Measurements from ENCODE around the gene TSPAN15.
A peak's percentile ranks its signal among the peaks of the same experiment; 100 is the strongest.

TSPAN15 gene

DNA sequence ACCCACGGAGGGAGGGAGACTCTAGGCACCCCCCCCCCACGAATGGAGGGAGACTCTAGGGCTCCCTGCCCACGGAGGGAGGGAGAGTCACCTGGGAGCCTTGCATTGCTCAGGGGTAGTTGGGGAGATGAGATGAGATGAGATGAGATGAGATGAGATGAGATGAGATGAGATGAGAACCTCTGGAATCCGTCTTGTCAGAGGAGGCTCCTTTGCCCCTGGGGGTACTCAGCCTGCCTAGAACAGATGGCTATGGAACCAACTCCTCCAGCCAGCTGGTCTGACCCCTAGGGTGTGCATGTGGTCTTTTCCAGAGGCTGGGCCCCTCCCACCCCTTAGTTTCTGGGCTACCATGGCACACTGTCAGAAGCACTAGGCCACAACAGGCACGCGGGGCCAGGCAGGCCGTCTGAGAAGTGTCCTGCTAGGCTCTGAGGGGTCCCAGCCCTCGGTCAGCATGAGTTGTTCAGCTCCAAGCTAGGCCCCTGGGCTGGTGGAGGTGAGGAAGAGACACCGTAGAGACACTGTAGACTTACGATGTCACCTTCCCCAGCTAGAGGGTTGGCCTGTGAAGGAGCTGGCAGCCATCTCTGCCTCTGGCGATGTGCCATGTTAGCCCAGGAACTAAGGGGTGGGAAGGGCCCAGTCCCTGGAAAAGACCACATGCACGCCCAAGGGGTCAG, 8.8 kb downstream of the TSPAN15 start:
- H3K4me1 Mint-ChIP-seq (ENCODE audit: low read depth): peaks cover 58% of the 10 kb centered on the region
- peak overlapping the region; percentile 62 for H3K27ac Mint-ChIP-seq
- H3K9me3 Mint-ChIP-seq: no peaks in the 10 kb centered on the region
- H3K4me3 Mint-ChIP-seq: no peak overlapping the region
- peaks cover 29% of the 10 kb centered on the region for H3K36me3 Mint-ChIP-seq (ENCODE audit: low read depth)
- intact Hi-C loops (cut with micrococcal nuclease): loop anchor here (5.0 kb wide), 1 partner anchor 47 kb away; no protein-coding TSS in a partner anchor
- H3K27me3 Mint-ChIP-seq: peaks cover 5% of the 10 kb centered on the region

DNA sequence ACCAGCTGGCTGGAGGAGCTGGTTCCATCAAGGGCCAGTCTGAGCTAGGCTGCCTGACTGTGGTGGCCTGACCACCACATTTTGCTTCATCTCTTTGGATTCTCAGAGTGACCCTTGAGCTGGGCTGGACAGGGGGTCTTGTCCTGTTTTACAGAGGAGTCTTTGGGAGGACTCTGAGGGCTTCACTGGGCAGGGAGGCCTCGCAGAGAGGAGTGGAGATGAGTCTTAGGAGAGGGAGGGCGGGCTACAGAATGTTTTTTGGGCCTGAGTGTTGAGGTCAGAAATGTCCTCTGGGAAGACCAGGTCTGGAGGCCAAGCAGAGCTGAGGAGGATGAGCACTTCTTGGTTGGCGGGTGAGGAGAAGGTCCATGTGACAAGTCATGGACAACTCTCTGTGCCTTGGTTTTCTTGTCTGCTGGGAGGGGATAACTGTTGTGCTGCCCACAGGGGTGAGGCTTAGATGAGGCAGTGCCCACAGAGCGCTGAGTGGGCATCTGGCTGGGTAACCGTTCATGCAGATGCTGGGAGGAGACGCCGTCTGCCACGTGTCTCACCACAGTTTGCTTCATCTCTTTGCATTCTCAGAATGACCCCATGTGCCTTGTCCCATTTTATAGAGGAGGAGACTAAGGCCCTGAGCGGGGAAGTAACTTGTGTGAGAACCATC, 9.4 kb downstream of the TSPAN15 start:
- peaks cover 65% of the 10 kb centered on the region for H3K4me1 Mint-ChIP-seq (ENCODE audit: low read depth)
- peaks cover 29% of the 10 kb centered on the region for H3K36me3 Mint-ChIP-seq (ENCODE audit: low read depth)
- intact Hi-C loops (cut with micrococcal nuclease): loop anchor here (1.0 to 5.0 kb wide), 2 partner anchors 12 to 47 kb away; no protein-coding TSS in a partner anchor
- no peaks in the 10 kb centered on the region for H3K9me3 Mint-ChIP-seq
- H3K4me3 Mint-ChIP-seq: no peak overlapping the region
- H3K27ac Mint-ChIP-seq: peak overlapping the region; percentile 62
- H3K27me3 Mint-ChIP-seq: peaks cover 5% of the 10 kb centered on the region

DNA sequence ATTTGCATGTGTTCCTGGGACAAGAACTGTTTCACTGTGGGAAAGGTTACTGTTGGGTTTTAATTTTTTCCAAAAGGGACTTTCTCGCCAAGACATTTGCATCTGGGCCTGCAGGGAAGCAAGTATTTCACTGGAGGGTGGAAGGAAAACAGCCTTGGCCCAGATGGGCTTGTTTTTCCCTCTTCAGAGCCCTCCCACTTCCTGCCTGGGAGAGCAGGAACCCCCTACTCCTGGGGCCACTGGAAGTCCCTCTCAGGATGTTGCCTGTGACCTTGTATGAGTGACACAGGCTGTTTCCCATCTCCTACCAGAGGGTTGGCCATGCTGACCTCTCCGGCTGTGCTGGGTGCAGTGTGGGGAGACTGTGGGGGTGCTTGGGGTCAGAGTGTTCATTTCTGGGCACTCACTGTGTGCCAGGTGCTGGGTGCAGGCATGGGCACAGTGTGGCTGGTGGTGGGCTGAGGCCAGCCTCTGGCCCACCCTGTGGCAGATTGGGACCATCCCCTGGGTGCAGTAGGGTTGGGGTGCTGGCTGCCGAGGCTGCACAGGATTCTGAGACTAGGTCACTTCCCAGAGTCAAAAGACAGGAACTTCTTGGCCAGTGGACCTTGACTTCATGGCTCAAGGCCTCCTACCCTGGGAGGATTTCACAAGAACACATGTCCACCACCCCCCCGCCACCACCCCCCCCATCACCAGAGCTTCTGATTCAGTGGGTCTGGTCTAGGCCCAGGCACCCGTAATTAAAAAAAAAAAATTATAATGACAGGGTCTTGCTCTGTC, 10.2 kb downstream of the TSPAN15 start:
- intact Hi-C loops (cut with micrococcal nuclease): loop anchor here (1.0 to 5.0 kb wide), 2 partner anchors 11 to 46 kb away; no protein-coding TSS in a partner anchor
- H3K27ac Mint-ChIP-seq: peak overlapping the region; percentile 62
- peaks cover 5% of the 10 kb centered on the region for H3K27me3 Mint-ChIP-seq
- peaks cover 67% of the 10 kb centered on the region for H3K4me1 Mint-ChIP-seq (ENCODE audit: low read depth)
- H3K9me3 Mint-ChIP-seq: no peaks in the 10 kb centered on the region
- H3K4me3 Mint-ChIP-seq: no peak overlapping the region
- H3K36me3 Mint-ChIP-seq (ENCODE audit: low read depth): peaks cover 24% of the 10 kb centered on the region

DNA sequence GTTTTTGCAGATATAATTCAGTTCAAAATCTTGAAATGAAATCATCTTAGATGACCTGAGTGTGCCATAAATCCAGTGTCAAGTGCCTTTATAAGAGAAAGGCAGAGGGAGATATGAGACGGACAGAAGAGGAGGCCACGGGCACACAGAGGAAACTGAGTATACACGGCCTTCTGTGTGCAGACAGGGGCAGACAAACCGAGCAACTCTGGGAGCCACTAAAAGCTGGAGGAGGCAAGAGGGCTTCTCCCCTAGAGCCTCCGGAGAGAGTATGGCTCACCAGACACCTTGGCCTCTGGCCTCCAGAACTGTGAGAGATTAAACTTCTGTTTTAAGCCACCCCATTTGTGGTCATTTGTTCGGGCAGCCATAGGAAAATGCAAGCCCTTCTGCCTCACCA, 12.6 kb downstream of the TSPAN15 start:
- H3K9me3 Mint-ChIP-seq: no peaks in the 10 kb centered on the region
- H3K27me3 Mint-ChIP-seq: peaks cover 7% of the 10 kb centered on the region
- H3K36me3 Mint-ChIP-seq (ENCODE audit: low read depth): peaks cover 10% of the 10 kb centered on the region
- peak overlapping the region; percentile 81 for H3K27ac Mint-ChIP-seq
- H3K4me1 Mint-ChIP-seq (ENCODE audit: low read depth): peaks cover 64% of the 10 kb centered on the region
- H3K4me3 Mint-ChIP-seq: no peak overlapping the region
- intact Hi-C loops (cut with micrococcal nuclease): loop anchor here (5.0 kb wide), 1 partner anchor 43 kb away; no protein-coding TSS in a partner anchor

DNA sequence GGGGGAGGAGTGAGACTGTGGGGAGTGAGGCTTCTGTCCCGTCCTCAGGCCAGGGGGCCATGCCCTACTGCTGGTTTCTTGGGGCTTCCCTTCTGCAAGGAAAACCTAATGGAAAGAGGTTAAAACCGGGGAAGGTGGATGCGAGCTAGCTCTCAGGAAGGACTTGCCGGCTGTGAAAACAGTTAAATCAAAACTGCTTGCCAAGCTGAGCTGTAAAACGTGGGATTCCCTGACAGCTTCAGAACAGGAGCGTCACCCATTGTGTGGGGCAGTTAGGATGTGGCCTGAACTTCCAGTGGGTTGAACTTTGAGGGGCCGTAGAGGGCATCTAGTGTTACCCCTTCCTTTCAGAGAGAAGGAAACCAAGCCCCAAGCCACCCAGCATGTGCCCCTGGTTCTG, 13.1 kb downstream of the TSPAN15 start:
- Mint-ChIP-seq H3K4me1 (ENCODE audit: low read depth) (peaks cover 59% of the 10 kb centered on the region), H3K9me3 (no peaks in the 10 kb centered on the region), H3K27ac (peak overlapping the region; percentile 81), H3K36me3 (ENCODE audit: low read depth) (peaks cover 5% of the 10 kb centered on the region), H3K27me3 (peaks cover 7% of the 10 kb centered on the region), H3K4me3 (no peak overlapping the region)
- intact Hi-C loops (cut with micrococcal nuclease): loop anchor here (5.0 kb wide), 1 partner anchor 43 kb away; no protein-coding TSS in a partner anchor

DNA sequence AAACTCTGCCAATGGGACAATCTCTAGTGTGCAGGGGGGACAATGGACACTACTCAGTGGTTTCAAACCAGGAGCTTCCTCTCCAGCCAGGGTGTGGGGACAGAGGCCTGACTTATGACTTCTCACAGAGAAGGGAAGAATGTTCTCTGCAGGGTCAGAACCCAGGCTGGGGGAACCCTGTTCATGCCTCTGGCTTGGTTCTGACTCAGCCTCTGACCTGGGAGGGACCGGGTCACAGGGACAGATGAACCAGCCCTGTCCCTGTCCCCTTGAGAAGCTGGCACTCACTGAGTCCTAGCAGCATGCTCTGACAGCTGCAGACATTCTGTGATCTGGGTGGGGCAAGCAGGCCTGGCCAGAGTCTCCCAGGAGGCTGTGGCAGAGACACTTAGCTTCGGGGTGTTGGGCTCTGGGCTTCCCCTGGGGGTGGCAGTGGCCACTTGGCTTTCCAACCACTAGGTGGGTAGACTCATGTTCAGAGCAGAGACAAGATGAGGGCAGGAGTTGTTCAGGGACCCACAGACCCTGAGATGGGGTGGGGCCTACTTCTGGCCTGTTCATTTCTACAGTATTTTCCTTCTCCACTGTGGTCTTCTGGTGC, 13.6 kb downstream of the TSPAN15 start:
- intact Hi-C loops (cut with micrococcal nuclease): loop anchor here (5.0 kb wide), 1 partner anchor 42 kb away; no protein-coding TSS in a partner anchor
- Mint-ChIP-seq H3K9me3 (no peaks in the 10 kb centered on the region), H3K36me3 (ENCODE audit: low read depth) (peaks cover under 1% of the 10 kb centered on the region), H3K4me1 (ENCODE audit: low read depth) (peaks cover 56% of the 10 kb centered on the region), H3K27ac (peak overlapping the region; percentile 81), H3K27me3 (peaks cover 5% of the 10 kb centered on the region), H3K4me3 (peak overlapping the region; percentile 17)

DNA sequence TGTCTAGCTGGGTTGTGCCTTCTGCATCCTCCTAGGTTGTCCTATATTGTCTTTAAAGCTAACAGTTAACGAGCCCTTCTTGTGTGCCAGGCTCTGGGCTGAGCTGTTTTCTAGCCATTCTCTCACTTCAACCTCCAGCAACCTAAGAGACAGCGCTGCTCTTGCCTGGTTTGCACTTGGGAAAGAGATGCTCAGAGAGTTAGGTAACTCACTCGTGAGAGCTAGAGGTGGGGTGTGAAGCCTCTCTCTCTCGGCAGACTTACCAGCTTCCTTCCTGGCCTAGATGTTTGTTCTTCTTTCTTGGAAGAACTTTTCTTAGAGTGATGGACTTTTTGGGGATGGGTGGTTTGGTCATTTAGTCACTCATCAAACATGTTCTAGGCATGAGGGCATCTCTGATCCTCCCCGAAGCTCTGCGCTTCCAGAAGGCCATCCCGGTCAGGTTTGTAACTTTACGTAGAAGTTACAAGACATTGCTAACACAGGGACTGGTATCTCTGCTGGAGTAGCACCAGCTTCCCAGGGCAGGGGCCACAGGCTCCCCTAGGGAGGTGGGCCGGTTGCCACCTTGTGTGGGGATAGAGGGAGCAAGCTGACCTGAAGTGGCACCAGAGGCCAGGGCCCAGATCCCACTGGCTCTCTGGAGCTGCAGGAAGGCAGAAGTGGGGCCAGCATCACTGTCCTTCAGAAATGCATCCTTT, 14.3 kb downstream of the TSPAN15 start:
- Mint-ChIP-seq H3K36me3 (ENCODE audit: low read depth) (no peaks in the 10 kb centered on the region), H3K27me3 (peaks cover 8% of the 10 kb centered on the region), H3K27ac (peak overlapping the region; percentile 81), H3K4me3 (no peak overlapping the region), H3K4me1 (ENCODE audit: low read depth) (peaks cover 59% of the 10 kb centered on the region), H3K9me3 (no peaks in the 10 kb centered on the region)
- intact Hi-C loops (cut with micrococcal nuclease): no loop called here

DNA sequence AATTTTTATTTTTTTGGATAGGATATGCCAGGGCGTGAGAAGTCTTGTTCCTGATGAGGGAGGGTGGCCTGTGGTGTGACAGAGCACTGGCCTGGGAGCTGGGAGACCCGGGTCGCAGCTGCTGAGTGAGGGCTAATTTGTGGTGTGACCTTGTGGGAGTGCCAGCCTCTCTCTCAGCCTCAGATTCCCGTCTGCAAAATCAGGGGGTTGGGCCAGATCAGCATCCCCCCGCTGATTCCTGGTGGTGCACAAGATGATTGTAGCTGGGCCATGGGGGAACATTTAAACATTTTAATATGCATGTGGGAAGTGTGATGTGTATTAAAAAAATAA, 14.9 kb downstream of the TSPAN15 start:
- H3K4me1 Mint-ChIP-seq (ENCODE audit: low read depth): peaks cover 59% of the 10 kb centered on the region
- H3K36me3 Mint-ChIP-seq (ENCODE audit: low read depth): no peaks in the 10 kb centered on the region
- peak overlapping the region; percentile 81 for H3K27ac Mint-ChIP-seq
- intact Hi-C loops (cut with micrococcal nuclease): no loop called here
- peaks cover 13% of the 10 kb centered on the region for H3K27me3 Mint-ChIP-seq
- no peak overlapping the region for H3K4me3 Mint-ChIP-seq
- H3K9me3 Mint-ChIP-seq: no peaks in the 10 kb centered on the region

DNA sequence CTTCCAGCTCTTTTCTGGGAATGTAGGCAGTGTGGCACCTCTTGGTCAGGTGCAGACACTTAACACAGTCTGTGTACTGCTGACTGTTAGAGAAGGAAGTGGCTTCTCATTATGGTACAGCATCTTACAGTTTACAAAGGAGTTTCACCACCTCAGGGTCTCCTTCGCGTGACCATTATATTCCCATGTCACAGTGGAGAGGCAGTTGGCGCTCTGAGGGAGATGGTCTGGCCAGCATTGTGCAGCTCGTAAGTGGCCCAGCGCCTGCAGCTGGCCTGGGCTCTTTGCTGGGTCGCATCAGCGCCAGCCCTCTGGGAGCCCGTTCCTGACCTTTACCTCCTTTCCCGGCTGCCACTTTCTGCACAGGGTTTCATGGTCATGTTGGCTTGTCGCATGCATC, 15.4 kb downstream of the TSPAN15 start:
- Mint-ChIP-seq H3K36me3 (ENCODE audit: low read depth) (no peaks in the 10 kb centered on the region), H3K9me3 (no peaks in the 10 kb centered on the region), H3K4me1 (ENCODE audit: low read depth) (peaks cover 57% of the 10 kb centered on the region), H3K27me3 (peaks cover 14% of the 10 kb centered on the region), H3K27ac (no peak overlapping the region), H3K4me3 (no peak overlapping the region)
- intact Hi-C loops (cut with micrococcal nuclease): no loop called here

DNA sequence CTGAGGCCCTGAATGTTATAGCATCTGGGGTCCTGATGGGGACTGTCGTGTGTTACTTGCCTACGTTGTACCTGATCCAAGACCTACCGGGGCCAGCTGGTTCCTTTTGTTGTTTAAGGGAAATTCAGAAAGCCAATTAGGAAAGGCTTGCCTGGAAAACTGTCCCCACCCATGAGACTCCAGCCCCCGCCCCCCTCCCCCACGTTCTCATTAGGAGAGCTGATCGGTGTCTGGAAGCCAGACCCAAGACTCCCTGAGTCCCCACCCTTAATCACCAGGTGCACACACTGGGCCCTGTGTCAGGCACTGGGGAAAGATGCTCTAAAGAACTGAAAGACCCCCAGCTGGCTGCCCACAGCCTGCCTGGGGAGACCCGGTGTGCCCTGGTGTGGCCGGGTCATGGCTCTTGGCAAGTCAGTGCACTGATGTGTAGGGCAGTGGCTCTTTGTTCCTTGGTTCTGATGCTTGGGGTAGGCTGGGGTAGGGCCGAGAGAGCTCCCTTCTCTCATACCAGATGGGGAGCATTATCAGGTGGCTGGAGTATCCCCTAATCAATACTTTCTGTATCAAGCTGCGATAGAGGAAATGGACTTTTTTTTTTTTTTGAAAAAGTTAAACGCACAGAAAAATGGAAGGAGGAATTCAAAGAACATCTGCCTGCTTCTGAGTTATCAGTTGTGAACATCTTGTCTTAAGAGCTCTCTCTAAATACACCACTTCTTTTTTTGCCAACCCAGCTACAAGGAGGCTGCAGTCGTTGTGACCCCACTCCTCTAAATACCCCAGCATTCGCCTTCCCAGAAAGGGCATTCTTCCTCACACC, 16.9 kb downstream of the TSPAN15 start:
- H3K27me3 Mint-ChIP-seq: peaks cover 20% of the 10 kb centered on the region
- no peaks in the 10 kb centered on the region for H3K36me3 Mint-ChIP-seq (ENCODE audit: low read depth)
- H3K4me1 Mint-ChIP-seq (ENCODE audit: low read depth): peaks cover 70% of the 10 kb centered on the region
- H3K27ac Mint-ChIP-seq: peak overlapping the region; percentile 14
- no peak overlapping the region for H3K4me3 Mint-ChIP-seq
- H3K9me3 Mint-ChIP-seq: no peaks in the 10 kb centered on the region
- intact Hi-C loops (cut with micrococcal nuclease): no loop called here

DNA sequence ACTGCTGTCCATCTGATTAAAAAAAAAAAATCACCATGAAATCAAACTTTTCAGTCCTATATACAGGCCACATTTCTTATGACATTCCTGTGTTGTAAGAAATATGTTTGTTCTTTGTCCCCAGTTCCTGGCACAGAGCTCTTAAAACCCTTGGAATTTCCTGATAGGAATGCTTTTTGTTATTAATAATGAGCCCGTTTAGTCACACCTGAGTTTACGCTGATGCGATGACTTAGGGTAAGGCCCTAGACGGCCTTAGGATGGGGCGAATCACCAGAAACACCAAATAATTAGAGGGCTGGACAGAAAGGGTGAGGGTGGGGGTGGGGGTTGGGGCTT, 17.5 kb downstream of the TSPAN15 start:
- H3K27ac Mint-ChIP-seq: peak overlapping the region; percentile 14
- no peak overlapping the region for H3K4me3 Mint-ChIP-seq
- intact Hi-C loops (cut with micrococcal nuclease): no loop called here
- H3K4me1 Mint-ChIP-seq (ENCODE audit: low read depth): peaks cover 73% of the 10 kb centered on the region
- H3K9me3 Mint-ChIP-seq: no peaks in the 10 kb centered on the region
- H3K27me3 Mint-ChIP-seq: peaks cover 22% of the 10 kb centered on the region
- no peaks in the 10 kb centered on the region for H3K36me3 Mint-ChIP-seq (ENCODE audit: low read depth)

DNA sequence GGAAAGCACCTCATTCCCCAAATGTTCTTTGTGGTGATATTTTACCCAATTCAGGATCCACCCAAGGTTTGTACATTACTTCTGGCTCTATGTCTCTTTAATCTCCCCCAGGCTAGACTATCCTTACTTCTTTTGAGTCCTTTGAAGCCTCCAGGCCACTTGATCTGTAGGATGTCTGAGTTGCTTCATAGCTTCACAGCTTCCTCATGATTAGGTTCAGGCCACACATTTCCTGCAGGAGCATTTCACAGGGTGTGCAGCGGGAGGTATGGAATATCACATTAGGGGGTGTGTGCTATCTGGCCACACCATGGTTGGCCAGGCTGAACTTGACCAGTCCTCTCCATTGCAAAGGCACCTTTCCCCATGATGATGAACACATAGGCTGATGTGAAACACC, 18.7 kb downstream of the TSPAN15 start:
- Mint-ChIP-seq H3K9me3 (no peaks in the 10 kb centered on the region), H3K4me3 (no peak overlapping the region), H3K27me3 (peaks cover 29% of the 10 kb centered on the region), H3K4me1 (ENCODE audit: low read depth) (peaks cover 72% of the 10 kb centered on the region), H3K27ac (no peak overlapping the region), H3K36me3 (ENCODE audit: low read depth) (no peaks in the 10 kb centered on the region)
- intact Hi-C loops (cut with micrococcal nuclease): no loop called here
